HepG2 (cell line): ENCODE results near the gene PCNA. TPM values are rescaled to one million over a fixed set of nuclear protein-coding genes. Genes with fewer than 3 reads are reported as not detected.

Experiments
- CENPX ChIP-seq: sonication (generic); formaldehyde crosslinking; IDR thresholded peaks from 2 replicates; pipeline ENCODE4 v1.9.0; 2021; ENCODE audit warnings: mild to moderate bottlenecking, missing genetic modification reagents, moderate library complexity
- CHD2 ChIP-seq: IDR thresholded peaks from 2 replicates; pipeline ENCODE4 v1.6.1; 2011; ENCODE audit warnings: low read depth, low read length, improper control_type of control experiment
- GABPA ChIP-seq, 2 experiments: IDR thresholded peaks; 2 replicates each; pipeline ENCODE4 v1.6.1; 2011 to 2016; ENCODE audit warnings: low read depth in 2 of 2, low read length in 1 of 2, missing biosample characterization in 1 of 2, missing genetic modification characterization in 1 of 2
- HOXA5 ChIP-seq: sonication (generic); formaldehyde crosslinking; IDR thresholded peaks from 2 replicates; pipeline ENCODE4 v1.4.0; 2020; ENCODE audit warnings: missing genetic modification reagents
- NBN ChIP-seq: fragments of 450-650 bp; conservative IDR thresholded peaks from 2 replicates; pipeline ENCODE4 v1.6.1; 2017
- NFE2 ChIP-seq: sonication (generic); formaldehyde crosslinking; IDR thresholded peaks from 2 replicates; pipeline ENCODE4 v1.4.0; 2020; ENCODE audit warnings: missing genetic modification reagents
- NR2C2 ChIP-seq: sonication (generic); formaldehyde crosslinking; IDR thresholded peaks from 2 replicates; pipeline ENCODE4 v1.4.0; 2020; ENCODE audit warnings: missing genetic modification reagents, mild to moderate bottlenecking, moderate library complexity, borderline replicate concordance
- PHF5A ChIP-seq: IDR thresholded peaks from one replicate; pipeline ENCODE4 v1.6.1; 2018; ENCODE audit warnings: low read depth, missing genetic modification reagents; ENCODE audit not compliant: unreplicated experiment
- RBM22 ChIP-seq: fragments of 200-400 bp; formaldehyde crosslinking; optimal IDR thresholded peaks from 2 replicates; pipeline ENCODE3; 2017; ENCODE audit warnings: mild to moderate bottlenecking, low read length, moderate library complexity
- RFXANK ChIP-seq: IDR thresholded peaks from 2 replicates; pipeline ENCODE4 v1.6.1; 2016
- SP1 ChIP-seq, 2 experiments: fragments of 450-650 bp in 1 of 2; sonication (generic) in 1 of 2; formaldehyde crosslinking in 1 of 2; IDR thresholded peaks; 2 replicates each; pipeline versions ENCODE4 v1.4.0 to v1.6.1; 2016 to 2020; ENCODE audit warnings: missing genetic modification reagents in 1 of 2
- TFE3 ChIP-seq: IDR thresholded peaks from 2 replicates; pipeline ENCODE4 v1.6.1; 2016
- U2AF1 ChIP-seq: fragments of 200-400 bp; formaldehyde crosslinking; optimal IDR thresholded peaks from 2 replicates; pipeline ENCODE3; 2017; ENCODE audit warnings: mild to moderate bottlenecking, low read depth, low read length
- ZNF317 ChIP-seq: sonication (generic); formaldehyde crosslinking; IDR thresholded peaks from 2 replicates; pipeline ENCODE4 v1.5.0; 2020; ENCODE audit warnings: mild to moderate bottlenecking, missing genetic modification reagents
- ZNF484 ChIP-seq: sonication (generic); formaldehyde crosslinking; IDR thresholded peaks from 2 replicates; pipeline ENCODE4 v1.5.1; 2020; ENCODE audit warnings: mild to moderate bottlenecking, low read depth, missing genetic modification reagents, borderline replicate concordance
- ZNF569 ChIP-seq: sonication (generic); formaldehyde crosslinking; IDR thresholded peaks from 2 replicates; pipeline ENCODE4 v1.5.0; 2020; ENCODE audit warnings: mild to moderate bottlenecking, missing genetic modification reagents, moderate library complexity, borderline replicate concordance
- ZNF616 ChIP-seq: sonication (generic); formaldehyde crosslinking; IDR thresholded peaks from 2 replicates; pipeline ENCODE4 v1.5.0; 2020; ENCODE audit warnings: low read depth, mild to moderate bottlenecking, missing genetic modification reagents
- ZNF749 ChIP-seq: sonication (generic); formaldehyde crosslinking; IDR thresholded peaks from 2 replicates; pipeline ENCODE4 v1.8.0; 2022; ENCODE audit warnings: mild to moderate bottlenecking, missing genetic modification reagents, moderate library complexity, borderline replicate concordance
- ZNF761 ChIP-seq: sonication (generic); formaldehyde crosslinking; conservative IDR thresholded peaks from 2 replicates; pipeline ENCODE4 v1.4.0; 2020; ENCODE audit warnings: mild to moderate bottlenecking, missing genetic modification reagents
- ZNF776 ChIP-seq: sonication (generic); formaldehyde crosslinking; IDR thresholded peaks from 2 replicates; pipeline ENCODE4 v1.4.0; 2020; ENCODE audit warnings: mild to moderate bottlenecking, missing genetic modification reagents
- ZSCAN12 ChIP-seq: sonication (generic); formaldehyde crosslinking; IDR thresholded peaks from 2 replicates; pipeline ENCODE4 v1.9.0; 2021; ENCODE audit warnings: mild to moderate bottlenecking, missing genetic modification reagents
- polyA plus RNA-seq, 8 experiments: library from polyadenylated mRNA; depleted of rRNA in 3 of 8; stranded (reverse) in 7 of 8; unstranded in 1 of 8; fragments of >200 nt; fragmentation: Illumina TruSeq in 4 of 8; extraction: Trizol in 4 of 8; gene quantifications; 2 replicates each; pipeline versions ENCODE4 v1.2.1 to v1.2.3, GENCODE V29; 2011 to 2016; ENCODE audit warnings: low read depth in 4 of 8, missing spikeins in 1 of 8, mixed read lengths in 1 of 8; ENCODE audit not compliant: insufficient read depth in 1 of 8
- total RNA-seq, 5 experiments: library from RNA; depleted of rRNA; stranded (reverse); fragments of >200 nt; fragmentation: Illumina TruSeq; extraction: Trizol; gene quantifications; 2 replicates each; pipeline ENCODE4 v1.2.3, GENCODE V29; 2016; ENCODE audit warnings: low read depth in 1 of 5
- TF ChIP-seq, protein P1 (sequence below): sonication (generic); formaldehyde crosslinking; IDR thresholded peaks from 2 replicates; pipeline ENCODE4 v1.4.0; 2020; ENCODE audit warnings: missing genetic modification reagents
- TF ChIP-seq, protein P2 (sequence below): sonication (generic); formaldehyde crosslinking; IDR thresholded peaks from 2 replicates; pipeline ENCODE4 v1.8.0; 2022; ENCODE audit warnings: missing genetic modification reagents, mild to moderate bottlenecking, borderline replicate concordance
- TF ChIP-seq, protein P3 (sequence below): sonication (generic); formaldehyde crosslinking; conservative IDR thresholded peaks from 2 replicates; pipeline ENCODE4 v1.5.0; 2020; ENCODE audit warnings: missing genetic modification reagents

PCNA gene
- total and polyA plus RNA-seq, 2 of the 13 experiments (the other 11 are each of a cell fraction or from before 2014, with no cell fraction given) = 229 to 655 TPM

DNA sequence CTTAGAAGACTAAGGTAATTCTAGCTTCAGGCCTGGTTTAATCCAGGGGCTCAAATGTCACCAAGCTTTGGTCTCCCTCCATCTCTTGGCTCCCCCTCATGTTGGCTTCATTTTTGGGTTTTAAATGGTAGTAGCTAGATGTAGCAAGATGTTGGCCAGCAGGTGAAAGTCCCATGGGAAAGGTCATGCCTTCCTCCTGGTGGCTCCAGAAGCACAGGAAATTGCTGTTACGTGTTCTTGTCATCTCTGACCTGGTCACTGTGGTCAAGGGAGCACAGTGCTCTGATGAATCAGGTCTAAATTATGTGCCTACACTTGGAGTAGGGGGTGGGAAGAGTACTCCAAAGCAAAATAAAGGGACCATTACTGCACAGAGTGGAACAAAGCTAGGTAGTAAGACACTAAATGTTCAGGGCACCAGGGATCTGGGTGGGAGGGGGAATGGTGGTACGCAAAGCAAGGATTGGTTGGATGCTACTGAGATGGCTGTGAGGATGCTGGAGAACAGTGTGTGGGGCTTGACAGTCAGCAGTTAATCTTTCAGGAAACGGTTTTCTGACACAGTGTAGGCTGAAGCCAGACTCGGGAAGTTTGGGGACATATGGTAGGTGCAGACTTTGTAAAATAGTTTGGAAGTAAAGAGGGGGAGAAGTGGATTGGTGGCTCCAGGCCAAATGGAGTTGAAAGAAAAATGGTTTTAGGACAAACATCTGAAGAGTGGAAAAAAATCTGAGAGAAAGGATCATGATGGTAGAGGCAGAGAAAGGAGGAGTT lies 37.1 kb upstream of the PCNA start (continued):
- TF ChIP-seq PHF5A (CRISPR knock-in tag) (no peak), NR2C2 (CRISPR knock-in tag) (peak; percentile 63; the same call in 1 of the 2 replicates), ZNF569 (no peak), RBM22 (no peak), GABPA (IDR thresholded peaks at IDR 0.05; ENCODE audit: low read depth, low read length) (no peak), GABPA (CRISPR knock-in tag; IDR thresholded peaks at IDR 0.05; ENCODE audit: low read depth) (peak; percentile 74), ZNF317 (CRISPR knock-in tag) (0 out of 2 replicates have a peak, but pooled peaks have one; percentile 53), ZNF761 (CRISPR knock-in tag) (no peak), ZNF616 (CRISPR knock-in tag) (no peak), HOXA5 (CRISPR knock-in tag) (no peak), U2AF1 (no peak), RFXANK (CRISPR knock-in tag) (no peak), NBN (no peak), ZNF749 (CRISPR knock-in tag) (no peak), TFE3 (no peak; the same call in 1 of the 2 replicates), ZNF776 (CRISPR knock-in tag) (no peak), SP1 (IDR thresholded peaks at IDR 0.05) (no peak), SP1 (CRISPR knock-in tag; IDR thresholded peaks at IDR 0.05) (no peak), CENPX (CRISPR knock-in tag) (no peak), NFE2 (CRISPR knock-in tag) (no peak), CHD2 (no peak), ZSCAN12 (CRISPR knock-in tag) (no peak), ZNF484 (CRISPR knock-in tag) (no peak)
- TF ChIP-seq, protein P1, sequence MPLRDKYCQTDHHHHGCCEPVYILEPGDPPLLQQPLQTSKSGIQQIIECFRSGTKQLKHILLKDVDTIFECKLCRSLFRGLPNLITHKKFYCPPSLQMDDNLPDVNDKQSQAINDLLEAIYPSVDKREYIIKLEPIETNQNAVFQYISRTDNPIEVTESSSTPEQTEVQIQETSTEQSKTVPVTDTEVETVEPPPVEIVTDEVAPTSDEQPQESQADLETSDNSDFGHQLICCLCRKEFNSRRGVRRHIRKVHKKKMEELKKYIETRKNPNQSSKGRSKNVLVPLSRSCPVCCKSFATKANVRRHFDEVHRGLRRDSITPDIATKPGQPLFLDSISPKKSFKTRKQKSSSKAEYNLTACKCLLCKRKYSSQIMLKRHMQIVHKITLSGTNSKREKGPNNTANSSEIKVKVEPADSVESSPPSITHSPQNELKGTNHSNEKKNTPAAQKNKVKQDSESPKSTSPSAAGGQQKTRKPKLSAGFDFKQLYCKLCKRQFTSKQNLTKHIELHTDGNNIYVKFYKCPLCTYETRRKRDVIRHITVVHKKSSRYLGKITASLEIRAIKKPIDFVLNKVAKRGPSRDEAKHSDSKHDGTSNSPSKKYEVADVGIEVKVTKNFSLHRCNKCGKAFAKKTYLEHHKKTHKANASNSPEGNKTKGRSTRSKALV (CRISPR knock-in tag) = no peak
- TF ChIP-seq, protein P2, sequence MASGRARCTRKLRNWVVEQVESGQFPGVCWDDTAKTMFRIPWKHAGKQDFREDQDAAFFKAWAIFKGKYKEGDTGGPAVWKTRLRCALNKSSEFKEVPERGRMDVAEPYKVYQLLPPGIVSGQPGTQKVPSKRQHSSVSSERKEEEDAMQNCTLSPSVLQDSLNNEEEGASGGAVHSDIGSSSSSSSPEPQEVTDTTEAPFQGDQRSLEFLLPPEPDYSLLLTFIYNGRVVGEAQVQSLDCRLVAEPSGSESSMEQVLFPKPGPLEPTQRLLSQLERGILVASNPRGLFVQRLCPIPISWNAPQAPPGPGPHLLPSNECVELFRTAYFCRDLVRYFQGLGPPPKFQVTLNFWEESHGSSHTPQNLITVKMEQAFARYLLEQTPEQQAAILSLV (CRISPR knock-in tag) = no peak; the same call in 1 of the 2 replicates
- TF ChIP-seq, protein P3, sequence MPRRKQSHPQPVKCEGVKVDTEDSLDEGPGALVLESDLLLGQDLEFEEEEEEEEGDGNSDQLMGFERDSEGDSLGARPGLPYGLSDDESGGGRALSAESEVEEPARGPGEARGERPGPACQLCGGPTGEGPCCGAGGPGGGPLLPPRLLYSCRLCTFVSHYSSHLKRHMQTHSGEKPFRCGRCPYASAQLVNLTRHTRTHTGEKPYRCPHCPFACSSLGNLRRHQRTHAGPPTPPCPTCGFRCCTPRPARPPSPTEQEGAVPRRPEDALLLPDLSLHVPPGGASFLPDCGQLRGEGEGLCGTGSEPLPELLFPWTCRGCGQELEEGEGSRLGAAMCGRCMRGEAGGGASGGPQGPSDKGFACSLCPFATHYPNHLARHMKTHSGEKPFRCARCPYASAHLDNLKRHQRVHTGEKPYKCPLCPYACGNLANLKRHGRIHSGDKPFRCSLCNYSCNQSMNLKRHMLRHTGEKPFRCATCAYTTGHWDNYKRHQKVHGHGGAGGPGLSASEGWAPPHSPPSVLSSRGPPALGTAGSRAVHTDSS (CRISPR knock-in tag) = no peak
